Brain microvascular endothelial cell (primary cell): Measurements from ENCODE around the gene MEGF11.
"Not testable (repeated sequence)": the region's sequence is repeated elsewhere in the genome, so short reads cannot be mapped to it uniquely, and the experiment has no call there.

ENCODE experiments used
- DNase-seq: peaks from one replicate; pipeline ENCODE4 v3.0.0-alpha.2; 2020
- H3K27ac ChIP-seq: fragments of 250-450 bp; sonication (Bioruptor Pico); 2 replicates; pipeline ENCODE4 v1.5.1; 2020; ENCODE audit warnings: mild to moderate bottlenecking, moderate library complexity
- H3K27me3 ChIP-seq: fragments of 250-450 bp; sonication (Bioruptor Pico); replicated peaks from 2 replicates; pipeline ENCODE4 v1.5.1; 2020; ENCODE audit warnings: mild to moderate bottlenecking
- H3K36me3 ChIP-seq: fragments of 250-450 bp; sonication (Bioruptor Pico); replicated peaks from 2 replicates; pipeline ENCODE4 v1.5.1; 2020; ENCODE audit warnings: mild to moderate bottlenecking
- H3K4me3 ChIP-seq: 2 replicates; pipeline ENCODE4 v1.5.1; 2011; ENCODE audit warnings: low read depth, mild to moderate bottlenecking, control low read depth, low read length, moderate library complexity
- CTCF ChIP-seq: IDR thresholded peaks from 2 replicates; pipeline ENCODE4 v1.5.1; 2011; ENCODE audit warnings: low read depth, mild to moderate bottlenecking, moderate library complexity, low read length, control low read depth, inconsistent platforms; ENCODE audit errors: missing control alignments
- in situ Hi-C: cut with HindIII; loops from 2 replicates; pipeline ENCODE4 v1.10.0; 2017; ENCODE audit warnings: low sequenced_read_pairs, low pct_ligation_motif_present

Gene MEGF11

GRCh38 chr15:66246937-66247336 is 6.6 kb downstream of the MEGF11 start:
- no peak for TF ChIP-seq CTCF
- no peak overlapping the region for H3K27ac ChIP-seq
- no peaks in the 10 kb centered on the region for H3K36me3 ChIP-seq
- peaks cover 40% of the 10 kb centered on the region for H3K27me3 ChIP-seq
- no peak overlapping the region for H3K4me3 ChIP-seq
- in situ Hi-C loops = no loop called here
- DNase-seq = no peak

- H3K36me3 ChIP-seq, DNase-seq, H3K27ac ChIP-seq, H3K4me3 ChIP-seq, in situ Hi-C loops: not testable (repeated sequence)
- peaks cover 29% of the 10 kb centered on the region for H3K27me3 ChIP-seq
Observed at GRCh38 chr15:66245832-66246231, 7.7 kb downstream of the MEGF11 start.

GRCh38 chr15:66241908-66242285 is 11.7 kb downstream of the MEGF11 start:
- no peaks in the 10 kb centered on the region for H3K36me3 ChIP-seq
- no peak overlapping the region for H3K4me3 ChIP-seq
- H3K27ac ChIP-seq = no peak overlapping the region
- in situ Hi-C loops = no loop called here
- no peak for DNase-seq
- TF ChIP-seq CTCF = no peak
- peaks cover 9% of the 10 kb centered on the region for H3K27me3 ChIP-seq

- in situ Hi-C loops = no loop called here
- DNase-seq = no peak
- no peak for TF ChIP-seq CTCF
- Histone ChIP-seq H3K27ac (no peak overlapping the region), H3K27me3 (peaks cover 13% of the 10 kb centered on the region), H3K36me3 (no peaks in the 10 kb centered on the region), H3K4me3 (no peak overlapping the region)
Observed at GRCh38 chr15:66241087-66241907, 12.3 kb downstream of the MEGF11 start.

GRCh38 chr15:66240240-66240794 is 13.2 kb downstream of the MEGF11 start:
- no peaks in the 10 kb centered on the region for H3K36me3 ChIP-seq
- no peak for TF ChIP-seq CTCF
- no peak overlapping the region for H3K4me3 ChIP-seq
- no peak overlapping the region for H3K27ac ChIP-seq
- no peak for DNase-seq
- in situ Hi-C loops = no loop called here
- peaks cover 13% of the 10 kb centered on the region for H3K27me3 ChIP-seq

- peaks cover 8% of the 10 kb centered on the region for H3K27me3 ChIP-seq
- no peak overlapping the region for H3K27ac ChIP-seq
- in situ Hi-C loops = no loop called here
- no peaks in the 10 kb centered on the region for H3K36me3 ChIP-seq
- DNase-seq = no peak
- TF ChIP-seq CTCF = no peak
- no peak overlapping the region for H3K4me3 ChIP-seq
Observed at GRCh38 chr15:66239514-66239913, 14.0 kb downstream of the MEGF11 start.
